HUES64 (cell line): Measurements from ENCODE around the gene FASTKD1.

Source experiments
- H3K27ac ChIP-seq: 2 replicates; pipeline ENCODE4 v1.7.0; 2013; ENCODE audit warnings: low read depth, low read length, inconsistent platforms
- H3K27me3 ChIP-seq: 2 replicates; pipeline ENCODE4 v1.6.1; 2013; ENCODE audit warnings: mild to moderate bottlenecking, low read length; ENCODE audit not compliant: insufficient read depth
- H3K36me3 ChIP-seq: 2 replicates; pipeline ENCODE4 v1.6.1; 2013; ENCODE audit warnings: mild to moderate bottlenecking, low read length; ENCODE audit not compliant: insufficient read depth
- H3K4me1 ChIP-seq: 2 replicates; pipeline ENCODE4 v1.6.1; 2013; ENCODE audit warnings: mild to moderate bottlenecking, low read length, moderate library complexity; ENCODE audit not compliant: insufficient read depth
- H3K4me3 ChIP-seq: 2 replicates; pipeline ENCODE4 v1.5.1; 2013; ENCODE audit warnings: mild to moderate bottlenecking, low read length, moderate library complexity
- H3K9ac ChIP-seq: 2 replicates; pipeline ENCODE4 v1.6.1; 2013; ENCODE audit warnings: mild to moderate bottlenecking, low read depth, low read length
- H3K9me3 ChIP-seq: 2 replicates; pipeline ENCODE4 v1.6.1; 2013; ENCODE audit warnings: low read depth, low read length; ENCODE audit not compliant: insufficient read depth
- WGBS: fragments of 150-250, 120-280 bp; methylation state at CpG from one replicate; pipeline ENCODE4 v1.1.7; 2013; ENCODE audit warnings: missing lambda C conversion rate; 5-methylcytosine and 5-hydroxymethylcytosine counted together

The FASTKD1 gene

DNA sequence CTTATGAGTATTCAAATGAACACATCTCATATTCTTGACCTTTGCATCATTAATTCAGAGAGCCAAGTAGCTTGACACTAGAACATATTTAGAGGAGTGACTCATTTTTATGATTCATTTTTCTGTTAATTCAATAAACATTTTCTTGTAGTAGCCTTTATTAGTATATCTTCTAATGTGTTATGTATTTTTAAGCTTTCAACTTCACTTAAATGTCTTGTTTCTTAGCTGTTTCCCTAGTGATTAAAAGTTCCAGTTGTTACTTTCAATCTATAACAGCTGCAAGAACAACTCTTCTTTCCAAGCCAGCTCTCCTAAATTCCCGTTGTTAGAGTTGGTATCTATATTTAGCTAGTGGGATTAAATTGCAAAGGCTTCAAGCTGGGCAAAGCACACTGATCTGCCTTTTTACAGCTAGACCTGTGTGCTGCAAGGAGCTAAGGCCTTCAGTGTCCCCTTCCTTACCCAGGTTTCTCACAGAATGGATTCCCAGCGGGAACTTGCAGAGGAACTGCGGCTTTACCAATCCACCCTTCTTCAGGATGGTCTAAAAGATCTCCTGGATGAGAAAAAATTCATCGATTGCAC lies 64.3 kb downstream of the FASTKD1 start, which contains the start of gene KLHL41:
Gene KLHL41, plus strand, starts transcription at position 405 of the 588 bp plus-strand sequence. Its CDS starts 77 bp downstream, at position 482.
- peaks cover 12% of the 10 kb centered on the region; the same call in 1 of the 2 replicates for H3K4me1 ChIP-seq
- WGBS: 60% methylated on average over 4 of the region's 4 CpGs

DNA sequence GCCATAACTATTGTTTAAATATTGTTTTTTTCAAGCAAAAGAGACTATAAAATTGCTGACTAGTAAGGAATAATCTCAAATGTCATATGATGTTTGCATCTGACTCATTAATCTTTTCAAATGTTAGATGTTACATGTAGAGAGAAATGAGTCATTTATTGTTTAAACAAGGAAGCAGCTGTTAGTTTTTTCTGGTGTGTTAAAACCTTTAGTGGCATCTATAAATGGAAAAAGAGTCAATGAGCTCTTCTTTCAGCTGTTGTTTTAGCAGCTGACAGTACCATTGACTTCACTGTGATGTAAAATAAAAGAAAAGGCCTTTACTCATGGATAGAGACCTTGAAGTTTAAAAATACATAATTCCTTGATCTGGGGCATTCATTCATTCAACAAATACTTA lies 66.0 kb downstream of the FASTKD1 start:
- Histone ChIP-seq H3K9ac (no peak overlapping the region), H3K27me3 (no peaks in the 10 kb centered on the region), H3K4me3 (no peak overlapping the region), H3K4me1 (peaks cover 12% of the 10 kb centered on the region; the same call in 1 of the 2 replicates), H3K27ac (no peak overlapping the region), H3K36me3 (no peaks in the 10 kb centered on the region), H3K9me3 (no peaks in the 10 kb centered on the region)

More for the DNA sequence above, 64.3 kb downstream of the FASTKD1 start, which contains the start of gene KLHL41:
- Histone ChIP-seq H3K4me3 (no peak within 1 kb of the TSS), H3K9ac (0 out of 2 replicates have a peak within 1 kb of the TSS, but pooled peaks have one; percentile 2), H3K27ac (no peak within 1 kb of the TSS), H3K36me3 (no peaks in the 10 kb centered on the region), H3K27me3 (no peaks in the 10 kb centered on the region), H3K9me3 (no peaks in the 10 kb centered on the region)

DNA sequence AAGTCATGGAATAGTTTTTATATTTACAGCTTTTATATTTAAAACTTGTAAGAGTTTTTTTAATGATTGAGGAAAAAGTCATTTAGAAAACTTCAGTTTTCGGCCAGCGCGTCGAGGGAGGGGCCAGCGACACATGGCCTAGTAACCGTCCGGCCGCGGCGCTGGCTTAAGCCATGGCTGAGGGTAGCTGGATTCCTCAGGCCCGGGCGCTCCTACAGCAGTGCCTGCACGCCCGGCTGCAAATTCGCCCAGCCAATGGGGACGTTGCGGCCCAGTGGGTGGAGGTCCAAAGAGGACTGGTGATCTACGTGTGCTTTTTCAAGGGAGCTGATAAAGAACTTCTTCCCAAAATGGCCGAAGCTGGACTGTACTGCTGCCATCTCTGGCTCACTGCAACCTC lies 69.0 kb downstream of the FASTKD1 start:
- 97% methylated on average over 19 of the region's 19 CpGs for WGBS
- H3K36me3 ChIP-seq: no peaks in the 10 kb centered on the region

DNA sequence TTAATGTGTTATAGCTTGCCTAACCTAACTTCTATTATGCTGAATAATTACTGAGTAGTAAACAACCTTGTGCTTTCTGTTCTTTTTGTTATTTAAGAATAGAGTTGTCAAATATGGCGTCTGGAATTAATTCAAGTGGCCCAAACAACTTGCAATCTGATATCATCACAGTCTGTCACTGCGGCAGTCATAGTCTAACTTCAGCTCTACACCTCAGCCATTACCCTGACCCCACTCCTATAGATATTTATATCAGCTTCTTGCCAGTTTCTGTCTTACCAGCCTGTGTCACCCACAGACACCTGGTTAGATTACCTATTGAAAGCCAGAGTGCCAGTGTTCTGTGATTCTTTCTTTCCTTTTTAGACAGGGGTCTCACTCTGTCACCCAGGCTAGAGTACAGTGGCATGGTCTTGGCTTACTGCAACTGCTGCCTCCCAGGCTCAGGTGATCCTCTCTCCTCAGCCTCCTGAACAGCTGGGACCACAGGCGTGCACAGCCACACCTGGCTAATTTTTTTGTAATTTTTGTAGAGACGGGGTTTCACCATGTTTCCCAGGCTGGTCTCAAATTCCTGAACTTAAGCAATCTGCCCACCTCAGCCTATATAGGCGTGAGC lies 78.2 kb downstream of the FASTKD1 start:
- Histone ChIP-seq H3K27ac (no peak overlapping the region), H3K4me3 (no peak overlapping the region), H3K27me3 (no peaks in the 10 kb centered on the region), H3K4me1 (no peaks in the 10 kb centered on the region), H3K9me3 (peaks cover 5% of the 10 kb centered on the region; the same call in 1 of the 2 replicates), H3K9ac (no peak overlapping the region), H3K36me3 (no peaks in the 10 kb centered on the region)
- 87% methylated on average over 5 of the region's 5 CpGs for WGBS

More for the DNA sequence above, 69.0 kb downstream of the FASTKD1 start:
- H3K27ac ChIP-seq: no peak overlapping the region
- no peak overlapping the region for H3K4me3 ChIP-seq
- no peaks in the 10 kb centered on the region for H3K27me3 ChIP-seq
- no peaks in the 10 kb centered on the region for H3K9me3 ChIP-seq
- H3K4me1 ChIP-seq: peaks cover 7% of the 10 kb centered on the region; the same call in 1 of the 2 replicates
- no peak overlapping the region for H3K9ac ChIP-seq

DNA sequence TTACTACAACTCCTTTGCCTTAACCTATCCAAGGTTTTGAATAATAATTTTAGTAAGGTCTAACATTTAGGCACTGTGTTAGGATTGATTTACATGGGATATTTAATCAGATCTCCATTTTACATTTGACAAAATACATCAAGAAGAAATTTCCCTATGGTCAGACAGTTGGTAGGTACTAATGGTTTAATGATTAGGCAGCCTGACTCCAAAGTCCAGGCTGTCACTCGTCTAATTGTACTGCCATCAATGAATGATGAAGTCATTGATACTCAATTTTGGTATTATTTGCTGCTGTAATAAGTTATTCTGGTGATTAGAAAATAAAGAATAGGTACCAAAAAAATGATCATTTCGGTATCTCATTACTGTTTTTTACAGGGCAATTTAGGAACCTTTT lies 80.3 kb downstream of the FASTKD1 start:
- Histone ChIP-seq H3K4me3 (no peak overlapping the region), H3K27me3 (no peaks in the 10 kb centered on the region), H3K27ac (no peak overlapping the region), H3K36me3 (no peaks in the 10 kb centered on the region), H3K9ac (no peak overlapping the region), H3K4me1 (no peaks in the 10 kb centered on the region), H3K9me3 (peaks cover 5% of the 10 kb centered on the region; the same call in 1 of the 2 replicates)
- WGBS: 85% methylated on average over 2 of the region's 2 CpGs

DNA sequence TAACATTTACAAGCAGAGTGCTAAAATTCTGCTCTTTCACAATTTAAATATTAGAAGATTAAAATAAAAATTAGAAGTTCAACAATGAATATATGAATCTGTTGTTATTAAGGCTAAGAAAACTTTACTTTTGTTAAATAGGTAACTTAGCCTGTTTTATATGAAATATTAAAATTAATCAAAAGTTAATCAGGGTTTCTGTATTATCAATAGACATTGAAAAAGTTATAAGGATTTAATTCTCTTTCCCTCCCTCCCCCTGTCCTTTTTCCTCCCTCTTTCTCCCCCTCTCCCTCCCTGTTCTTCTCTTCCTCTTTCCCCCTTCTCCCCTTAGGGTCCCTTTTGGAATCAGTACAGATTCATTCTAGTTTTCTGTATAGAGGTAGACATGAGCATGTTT lies 82.3 kb downstream of the FASTKD1 start:
- Histone ChIP-seq H3K27me3 (no peaks in the 10 kb centered on the region), H3K27ac (no peak overlapping the region), H3K4me3 (no peak overlapping the region), H3K4me1 (no peaks in the 10 kb centered on the region), H3K9ac (no peak overlapping the region), H3K9me3 (peaks cover 5% of the 10 kb centered on the region; the same call in 1 of the 2 replicates), H3K36me3 (no peaks in the 10 kb centered on the region)

DNA sequence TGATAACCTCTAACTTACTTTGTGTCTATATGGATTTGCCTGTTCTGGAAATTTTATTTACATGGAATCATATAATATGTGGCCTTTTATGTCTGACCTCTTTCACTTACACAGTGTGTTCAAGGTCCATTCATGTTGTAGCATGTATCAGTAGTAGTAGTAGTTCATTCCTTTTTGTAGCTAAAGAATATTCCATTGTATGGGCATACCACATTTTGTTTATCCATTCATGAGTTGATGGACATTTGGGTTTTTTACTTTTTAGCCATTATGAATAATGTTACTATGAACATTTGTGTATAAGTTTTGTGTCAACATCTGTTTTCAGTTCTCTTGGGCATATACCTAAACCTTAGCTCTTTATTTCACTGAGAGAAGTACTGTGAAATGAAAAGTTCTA lies 82.8 kb downstream of the FASTKD1 start:
- no peak overlapping the region for H3K4me3 ChIP-seq
- no peaks in the 10 kb centered on the region for H3K27me3 ChIP-seq
- no peaks in the 10 kb centered on the region for H3K36me3 ChIP-seq
- no peak overlapping the region for H3K9ac ChIP-seq
- no peaks in the 10 kb centered on the region for H3K4me1 ChIP-seq
- H3K27ac ChIP-seq: no peak overlapping the region
- peaks cover 5% of the 10 kb centered on the region; the same call in 1 of the 2 replicates for H3K9me3 ChIP-seq

DNA sequence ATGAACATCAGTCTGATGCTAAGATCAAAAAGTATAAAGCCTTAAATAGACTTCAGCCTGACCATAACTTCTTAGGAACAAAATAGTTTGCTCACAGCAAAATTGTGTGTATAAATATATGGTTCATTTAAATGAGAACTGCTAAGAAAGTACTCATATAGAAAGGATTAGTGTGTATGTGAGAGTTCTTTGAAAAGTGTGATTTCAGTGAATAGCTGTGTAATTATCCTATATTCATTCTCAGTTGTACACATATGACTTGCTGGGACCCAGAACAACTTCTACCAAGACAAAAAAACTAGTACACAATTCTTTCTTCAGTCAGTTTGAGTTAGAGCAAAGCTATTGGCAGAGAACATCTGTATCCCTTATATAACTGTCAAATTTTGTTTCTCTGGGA lies 87.2 kb downstream of the FASTKD1 start:
- H3K9me3 ChIP-seq: peaks cover 5% of the 10 kb centered on the region; the same call in 1 of the 2 replicates
- no peak overlapping the region for H3K4me3 ChIP-seq
- H3K36me3 ChIP-seq: no peaks in the 10 kb centered on the region
- no peaks in the 10 kb centered on the region for H3K4me1 ChIP-seq
- H3K27me3 ChIP-seq: peaks cover 7% of the 10 kb centered on the region
- no peak overlapping the region for H3K9ac ChIP-seq
- H3K27ac ChIP-seq: no peak overlapping the region

DNA sequence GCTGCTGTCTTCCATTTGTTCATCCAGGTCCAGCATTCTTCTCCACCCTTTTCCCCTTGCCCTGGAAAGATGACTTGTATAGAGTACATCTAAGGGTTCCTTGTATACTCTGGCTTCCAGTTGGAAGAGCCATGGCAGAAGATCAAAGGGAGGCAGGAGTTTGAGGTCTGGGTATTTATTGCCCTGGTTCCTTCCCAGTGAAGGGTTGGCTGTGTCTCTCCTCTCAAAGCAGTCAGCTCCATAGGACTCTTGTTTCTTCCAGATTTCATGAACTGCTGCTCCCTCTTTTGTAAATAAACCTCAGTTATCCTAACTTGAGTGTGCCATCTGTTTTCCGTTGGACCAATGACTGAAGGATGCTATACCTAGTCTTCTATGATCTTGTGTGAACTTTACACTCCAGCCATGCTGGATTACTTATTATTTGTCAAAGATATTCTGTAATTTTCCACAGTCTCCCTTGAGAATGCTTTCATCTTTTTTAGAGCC lies 88.0 kb downstream of the FASTKD1 start:
- Histone ChIP-seq H3K4me3 (no peak overlapping the region), H3K9ac (no peak overlapping the region)
- 94% methylated on average over 1 of the region's 1 CpG for WGBS

DNA sequence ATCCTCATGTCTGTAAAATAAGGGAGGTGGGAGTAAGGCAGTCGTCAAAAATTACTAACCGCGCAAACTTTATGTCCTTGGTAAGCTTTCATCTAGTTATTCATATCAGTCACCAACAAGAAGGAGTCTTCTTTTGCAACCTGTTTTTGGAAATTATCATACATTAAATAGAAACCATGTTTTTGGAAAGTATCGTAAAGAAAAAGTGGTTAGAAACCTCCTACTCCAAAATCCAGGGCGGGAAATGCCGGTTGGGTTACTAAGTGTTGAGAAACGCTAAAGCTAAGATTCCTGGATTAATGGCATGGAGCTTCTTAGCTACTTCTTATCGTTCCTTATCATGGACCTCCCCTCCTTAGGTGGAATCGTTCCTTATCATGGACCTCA lies 93.6 kb downstream of the FASTKD1 start:
- Histone ChIP-seq H3K36me3 (no peaks in the 10 kb centered on the region), H3K9ac (peak overlapping the region; percentile 40), H3K27ac (no peak overlapping the region), H3K27me3 (peaks cover 43% of the 10 kb centered on the region), H3K9me3 (no peaks in the 10 kb centered on the region), H3K4me1 (no peaks in the 10 kb centered on the region), H3K4me3 (peak overlapping the region; percentile 65)
- WGBS: 74% methylated on average over 6 of the region's 9 CpGs

More for the DNA sequence above, 88.0 kb downstream of the FASTKD1 start:
- Histone ChIP-seq H3K36me3 (no peaks in the 10 kb centered on the region), H3K27ac (no peak overlapping the region), H3K4me1 (no peaks in the 10 kb centered on the region), H3K27me3 (peaks cover 15% of the 10 kb centered on the region), H3K9me3 (peaks cover 2% of the 10 kb centered on the region; the same call in 1 of the 2 replicates)
